ENCODE results near the gene UBE2D2.

The UBE2D2 gene

GRCh38 chr5:139644646-139645429, 83.7 kb downstream of the UBE2D2 start:
- peaks cover 81% of the 10 kb centered on the region for H3K4me1 ChIP-seq
- peak overlapping the region; percentile 93 for H3K4me2 ChIP-seq
- H3K9ac ChIP-seq: no peak overlapping the region
- no peak for TF ChIP-seq Cebpa-rat (IDR thresholded peaks at IDR 0.05)
- H3K27me3 ChIP-seq: no peaks in the 10 kb centered on the region
- H4K20me1 ChIP-seq: peaks cover 29% of the 10 kb centered on the region
- no peaks in the 10 kb centered on the region for H3K9me3 ChIP-seq
- no peak overlapping the region for H3K27ac ChIP-seq
- no peak overlapping the region for H3K4me3 ChIP-seq
- H3K36me3 ChIP-seq: no peaks in the 10 kb centered on the region

DNA sequence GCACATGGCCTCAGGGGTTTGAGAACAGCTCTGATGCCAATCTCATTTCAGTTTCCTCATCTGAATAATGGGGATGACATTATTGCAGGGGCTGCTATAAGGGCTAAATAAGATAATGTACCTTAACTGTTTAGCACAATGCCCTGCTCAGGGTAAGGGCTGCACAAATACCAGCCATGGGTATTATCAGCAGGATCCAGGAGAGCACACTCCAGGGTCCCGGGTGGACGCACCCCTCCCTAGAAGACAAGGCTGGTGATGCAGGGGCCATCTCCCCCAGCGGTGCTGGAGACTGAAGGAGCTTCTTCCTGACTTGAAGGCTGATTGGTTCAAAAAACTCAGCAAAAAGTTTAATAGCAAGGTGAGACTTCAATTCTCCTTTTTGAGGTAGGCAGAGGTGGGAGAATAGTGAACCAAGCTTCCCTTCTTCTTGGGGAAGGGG, 84.3 kb downstream of the UBE2D2 start:
- H3K9me3 ChIP-seq: no peaks in the 10 kb centered on the region
- TF ChIP-seq Cebpa-rat (IDR thresholded peaks at IDR 0.05): no peak
- H3K27ac ChIP-seq: no peak overlapping the region
- no peak overlapping the region for H3K4me3 ChIP-seq
- H3K9ac ChIP-seq: no peak overlapping the region
- H3K27me3 ChIP-seq: no peaks in the 10 kb centered on the region
- H3K4me1 ChIP-seq: peaks cover 75% of the 10 kb centered on the region
- H4K20me1 ChIP-seq: peaks cover 31% of the 10 kb centered on the region
- H3K36me3 ChIP-seq: no peaks in the 10 kb centered on the region
- peak overlapping the region; percentile 93 for H3K4me2 ChIP-seq

GRCh38 chr5:139646111-139646510, 85.0 kb downstream of the UBE2D2 start:
- no peaks in the 10 kb centered on the region for H3K27me3 ChIP-seq
- H3K9ac ChIP-seq: no peak overlapping the region
- H3K4me3 ChIP-seq: no peak overlapping the region
- H3K36me3 ChIP-seq: no peaks in the 10 kb centered on the region
- no peak overlapping the region for H3K27ac ChIP-seq
- no peak for TF ChIP-seq Cebpa-rat (IDR thresholded peaks at IDR 0.05)
- H4K20me1 ChIP-seq: peaks cover 38% of the 10 kb centered on the region
- H3K9me3 ChIP-seq: no peaks in the 10 kb centered on the region
- H3K4me1 ChIP-seq: peaks cover 75% of the 10 kb centered on the region
- peak overlapping the region; percentile 93 for H3K4me2 ChIP-seq

DNA sequence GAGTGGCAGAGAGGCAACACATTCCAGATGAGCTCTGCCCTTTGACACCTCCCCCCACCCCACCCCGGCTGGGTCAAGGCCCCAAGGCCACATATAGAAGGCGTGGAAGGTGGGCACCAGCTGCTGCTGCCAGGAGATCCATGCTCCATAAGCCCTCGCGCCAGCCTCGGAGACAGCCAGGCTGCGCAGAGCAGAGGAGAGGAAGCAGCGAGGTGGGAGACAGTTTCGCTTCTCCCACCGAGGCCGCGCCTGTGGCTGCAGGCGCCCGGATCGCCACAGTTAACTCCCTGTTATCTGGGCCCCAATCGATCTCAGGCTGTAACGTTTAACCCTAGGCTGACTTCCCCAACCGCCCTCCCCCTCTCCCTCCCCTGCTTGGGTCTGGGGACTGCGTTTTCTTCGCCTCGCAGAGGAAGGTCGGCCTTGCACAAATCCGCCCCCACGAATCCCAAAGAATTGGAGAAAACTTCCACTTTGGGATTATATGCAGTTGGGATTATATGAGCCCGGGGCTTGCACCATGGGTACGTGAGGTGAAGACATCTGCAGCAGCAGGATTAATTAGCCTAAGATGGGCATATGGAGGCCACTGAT, 85.9 kb downstream of the UBE2D2 start:
- Histone ChIP-seq H3K27me3 (no peaks in the 10 kb centered on the region), H3K4me2 (peak overlapping the region; percentile 93), H3K36me3 (no peaks in the 10 kb centered on the region), H3K4me3 (peak overlapping the region; percentile 97; the same call in 1 of the 2 replicates), H3K4me1 (peaks cover 75% of the 10 kb centered on the region), H4K20me1 (peaks cover 47% of the 10 kb centered on the region), H3K27ac (no peak overlapping the region), H3K9me3 (no peaks in the 10 kb centered on the region), H3K9ac (no peak overlapping the region)
- no peak for TF ChIP-seq Cebpa-rat (IDR thresholded peaks at IDR 0.05)

DNA sequence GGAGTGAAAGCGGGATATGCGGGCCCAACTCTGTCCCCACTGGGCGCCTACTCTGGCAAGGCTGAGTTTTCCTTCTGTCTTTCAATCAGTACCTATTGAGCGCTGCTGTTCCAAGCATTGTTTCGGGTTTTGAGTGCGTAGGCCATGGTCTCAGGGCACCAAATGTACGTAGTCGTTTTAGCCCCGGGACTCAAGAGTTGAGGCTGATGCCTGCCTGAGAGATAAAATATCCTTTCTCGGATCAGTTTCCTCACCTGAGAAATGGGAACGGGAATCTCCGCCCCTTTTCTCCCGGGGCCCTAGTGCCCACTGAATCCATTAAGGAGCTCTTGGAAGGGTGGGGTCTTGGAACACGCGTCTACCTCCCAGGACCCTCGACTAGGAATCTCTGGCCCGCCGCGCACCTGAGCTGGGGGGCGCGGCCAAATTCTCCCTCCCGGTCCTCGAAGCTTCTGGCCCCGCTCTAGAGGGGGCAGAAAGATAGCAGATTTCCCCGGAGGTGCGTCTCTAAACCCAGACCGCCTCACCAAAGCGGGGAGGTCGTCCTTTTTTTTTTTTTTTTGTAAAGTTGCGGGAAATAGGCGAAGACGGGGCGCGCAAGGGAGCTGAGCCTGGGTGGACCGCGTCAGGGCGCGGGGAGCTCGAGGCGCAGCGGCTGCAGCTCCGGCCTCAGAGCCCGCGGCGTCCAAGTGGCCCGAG, 86.5 kb downstream of the UBE2D2 start:
- Histone ChIP-seq H3K4me3 (peak overlapping the region; percentile 97), H4K20me1 (peaks cover 53% of the 10 kb centered on the region), H3K27me3 (no peaks in the 10 kb centered on the region), H3K4me1 (peaks cover 75% of the 10 kb centered on the region), H3K36me3 (no peaks in the 10 kb centered on the region), H3K9me3 (no peaks in the 10 kb centered on the region), H3K4me2 (peak overlapping the region; percentile 93), H3K27ac (no peak overlapping the region), H3K9ac (peak overlapping the region; percentile 97; the same call in 1 of the 2 replicates)
- no peak for TF ChIP-seq Cebpa-rat (IDR thresholded peaks at IDR 0.05)

GRCh38 chr5:139648205-139649081, 87.3 kb downstream of the UBE2D2 start, which contains the start of gene CXXC5:
TSS of gene CXXC5 (plus strand) at chr5:139648349. CDS start at chr5:139680524, 32,175 bp downstream.
- TF ChIP-seq Cebpa-rat (IDR thresholded peaks at IDR 0.05): no peak
- Histone ChIP-seq H3K36me3 (no peaks in the 10 kb centered on the region), H4K20me1 (peaks cover 61% of the 10 kb centered on the region), H3K9ac (peak within 1 kb of the TSS; percentile 97), H3K4me2 (peak within 1 kb of the TSS; percentile 93), H3K27me3 (no peaks in the 10 kb centered on the region), H3K9me3 (no peaks in the 10 kb centered on the region), H3K27ac (peak within 1 kb of the TSS; percentile 97), H3K4me1 (peaks cover 75% of the 10 kb centered on the region), H3K4me3 (peak within 1 kb of the TSS; percentile 97)

- Histone ChIP-seq H3K36me3 (no peaks in the 10 kb centered on the region), H3K4me2 (peak overlapping the region; percentile 93), H3K27ac (peak overlapping the region; percentile 97), H3K4me3 (peak overlapping the region; percentile 97), H4K20me1 (peaks cover 70% of the 10 kb centered on the region), H3K27me3 (no peaks in the 10 kb centered on the region), H3K4me1 (peaks cover 75% of the 10 kb centered on the region), H3K9me3 (no peaks in the 10 kb centered on the region), H3K9ac (peak overlapping the region; percentile 97)
- no peak for TF ChIP-seq Cebpa-rat (IDR thresholded peaks at IDR 0.05)
These were observed 88.2 kb downstream of the UBE2D2 start for GRCh38 chr5:139649082-139649991.

DNA sequence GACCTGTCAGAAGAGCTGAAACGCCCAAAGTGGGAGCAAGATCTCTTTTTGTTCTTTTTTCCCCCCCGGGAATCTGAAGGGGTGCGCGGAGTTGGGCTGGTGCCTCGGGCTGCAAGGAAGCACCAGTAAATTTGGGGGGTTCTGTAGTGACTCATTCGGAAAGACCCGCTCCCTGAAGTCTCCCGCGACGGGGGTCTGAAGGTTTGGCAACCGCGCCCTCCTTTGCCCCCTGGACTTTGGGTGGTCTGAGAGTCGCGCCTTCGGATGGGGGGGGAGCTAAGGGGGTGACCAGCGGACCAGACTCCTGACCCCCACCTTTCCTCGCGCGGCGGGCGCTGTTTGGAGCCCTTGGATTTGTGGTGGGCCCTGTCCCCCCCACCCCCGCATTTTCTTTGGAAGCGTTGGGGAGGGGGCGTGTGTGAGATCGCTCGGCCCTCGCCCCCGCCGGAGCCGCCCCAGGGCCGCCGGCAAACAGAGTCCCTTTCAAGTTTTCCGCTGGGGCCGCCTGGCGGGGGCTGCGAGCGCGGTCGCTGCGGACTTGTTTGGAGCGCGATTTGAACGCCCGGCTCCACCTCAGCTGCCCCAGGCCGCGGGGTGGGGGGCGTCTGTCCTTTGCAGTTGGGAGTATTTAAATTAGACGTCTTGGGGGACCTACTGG, 89.0 kb downstream of the UBE2D2 start:
- H3K9me3 ChIP-seq: no peaks in the 10 kb centered on the region
- H3K4me1 ChIP-seq: peaks cover 75% of the 10 kb centered on the region
- TF ChIP-seq Cebpa-rat (IDR thresholded peaks at IDR 0.05): no peak
- peak overlapping the region; percentile 97 for H3K9ac ChIP-seq
- H3K27ac ChIP-seq: peak overlapping the region; percentile 97
- H3K4me3 ChIP-seq: peak overlapping the region; percentile 97
- no peaks in the 10 kb centered on the region for H3K27me3 ChIP-seq
- peak overlapping the region; percentile 93 for H3K4me2 ChIP-seq
- H3K36me3 ChIP-seq: no peaks in the 10 kb centered on the region
- peaks cover 78% of the 10 kb centered on the region for H4K20me1 ChIP-seq
